ENCODE measurements around the gene TSPAN8.

GRCh38 chr12:71201136-71201679, 43.4 kb upstream of the TSPAN8 start:
- no peak for TF ChIP-seq EZH2 (IDR thresholded peaks at IDR 0.05)
- TF ChIP-seq, protein P1, sequence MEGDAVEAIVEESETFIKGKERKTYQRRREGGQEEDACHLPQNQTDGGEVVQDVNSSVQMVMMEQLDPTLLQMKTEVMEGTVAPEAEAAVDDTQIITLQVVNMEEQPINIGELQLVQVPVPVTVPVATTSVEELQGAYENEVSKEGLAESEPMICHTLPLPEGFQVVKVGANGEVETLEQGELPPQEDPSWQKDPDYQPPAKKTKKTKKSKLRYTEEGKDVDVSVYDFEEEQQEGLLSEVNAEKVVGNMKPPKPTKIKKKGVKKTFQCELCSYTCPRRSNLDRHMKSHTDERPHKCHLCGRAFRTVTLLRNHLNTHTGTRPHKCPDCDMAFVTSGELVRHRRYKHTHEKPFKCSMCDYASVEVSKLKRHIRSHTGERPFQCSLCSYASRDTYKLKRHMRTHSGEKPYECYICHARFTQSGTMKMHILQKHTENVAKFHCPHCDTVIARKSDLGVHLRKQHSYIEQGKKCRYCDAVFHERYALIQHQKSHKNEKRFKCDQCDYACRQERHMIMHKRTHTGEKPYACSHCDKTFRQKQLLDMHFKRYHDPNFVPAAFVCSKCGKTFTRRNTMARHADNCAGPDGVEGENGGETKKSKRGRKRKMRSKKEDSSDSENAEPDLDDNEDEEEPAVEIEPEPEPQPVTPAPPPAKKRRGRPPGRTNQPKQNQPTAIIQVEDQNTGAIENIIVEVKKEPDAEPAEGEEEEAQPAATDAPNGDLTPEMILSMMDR (IDR thresholded peaks at IDR 0.05): no peak
- peak; percentile 41 for TF ChIP-seq EZH2phosphoT487 (IDR thresholded peaks at IDR 0.05)
